ENCODE results near the gene CHST9.
"Not testable (repeated sequence)": the region's sequence is repeated elsewhere in the genome, so short reads cannot be mapped to it uniquely, and the experiment has no call there.

The CHST9 gene

DNA sequence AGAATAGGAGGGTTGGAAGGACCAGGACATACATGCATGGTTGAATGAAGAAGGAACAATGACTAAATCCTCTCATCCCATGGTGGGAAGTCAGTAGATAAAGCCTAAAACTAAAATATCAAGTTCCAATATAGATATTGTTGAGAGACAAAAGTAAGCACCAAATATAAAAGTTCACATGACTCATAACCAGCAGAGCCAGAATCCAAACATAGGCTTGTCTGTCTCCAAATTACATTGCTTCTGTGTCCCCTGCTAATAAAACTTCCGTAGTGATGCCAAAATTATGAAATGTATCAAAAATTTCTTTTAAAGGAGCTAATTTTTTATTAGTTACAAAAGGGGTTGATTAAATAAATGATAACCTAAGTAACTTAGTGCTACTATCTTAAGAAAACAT is 19.7 kb downstream of the CHST9 start:
- no peak for DNase-seq

- no peak for DNase-seq
These were observed 20.2 kb downstream of the CHST9 start for GRCh38 chr18:27164905-27165304.

DNA sequence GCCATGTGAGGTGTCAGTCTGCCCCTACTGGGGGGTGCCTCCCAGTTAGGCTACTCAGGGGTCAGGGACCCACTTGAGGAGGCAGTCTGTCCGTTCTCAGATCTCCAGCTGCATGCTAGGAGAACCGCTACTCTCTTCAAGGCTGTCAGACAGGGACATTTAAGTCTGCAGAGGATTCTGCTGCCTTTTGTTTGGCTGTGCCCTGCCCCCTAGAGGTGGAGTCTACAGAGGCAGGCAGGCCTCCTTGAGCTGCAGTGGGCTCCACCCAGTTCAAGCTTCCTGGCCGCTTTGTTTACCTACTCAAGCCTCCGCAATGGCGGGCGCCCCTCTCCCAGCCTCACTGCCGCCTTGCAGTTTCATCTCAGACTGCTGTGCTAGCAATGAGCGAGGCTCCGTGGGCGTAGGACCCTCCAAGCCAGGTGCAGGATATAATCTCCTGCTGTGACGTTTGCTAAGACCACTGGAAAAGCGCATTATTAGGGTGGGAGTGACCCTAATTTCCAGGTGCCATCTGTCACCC is 21.9 kb downstream of the CHST9 start:
- DNase-seq = not testable (repeated sequence)

GRCh38 chr18:27149240-27149639 is 35.9 kb downstream of the CHST9 start:
- not testable (repeated sequence) for DNase-seq

DNA sequence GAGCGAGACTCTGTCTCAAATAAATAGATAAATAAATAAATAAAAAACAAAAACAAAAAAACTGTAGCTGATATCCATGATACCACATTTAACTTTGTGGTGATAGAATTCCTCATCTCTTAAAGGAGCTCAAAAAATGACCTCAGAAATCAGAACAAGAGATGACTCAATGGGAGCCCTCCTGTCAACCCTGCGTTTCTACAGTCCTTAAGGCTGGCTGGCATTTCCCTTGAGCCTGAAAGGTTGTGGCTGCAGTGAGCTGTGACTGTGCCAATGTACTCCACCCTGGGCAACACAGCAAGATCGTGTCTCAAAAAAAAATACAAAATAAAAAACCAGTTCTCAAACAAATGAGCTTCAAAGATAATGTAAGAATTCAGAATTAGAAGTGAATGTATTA is 40.4 kb downstream of the CHST9 start:
- DNase-seq = no peak

GRCh38 chr18:27143580-27144287 is 41.4 kb downstream of the CHST9 start:
- no peak for DNase-seq

DNA sequence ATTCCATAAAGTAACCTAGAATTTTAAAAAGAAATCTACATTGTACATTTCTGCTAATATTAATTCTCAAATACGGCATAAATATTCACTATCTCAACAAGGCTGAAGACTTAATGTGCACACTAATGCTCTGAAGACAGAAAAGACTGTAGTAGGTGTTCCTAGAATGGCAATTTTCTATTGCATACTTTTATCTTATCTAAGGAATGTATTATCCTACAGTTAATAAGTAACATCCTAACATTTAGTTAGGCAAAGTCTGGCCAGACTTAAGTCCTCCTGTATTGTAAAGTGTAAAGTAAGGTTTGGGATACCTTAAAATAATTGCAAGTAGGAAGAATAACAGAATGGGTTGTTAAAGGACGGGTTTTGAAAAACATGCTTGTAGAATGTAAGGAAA is 42.2 kb downstream of the CHST9 start:
- DNase-seq = no peak

DNA sequence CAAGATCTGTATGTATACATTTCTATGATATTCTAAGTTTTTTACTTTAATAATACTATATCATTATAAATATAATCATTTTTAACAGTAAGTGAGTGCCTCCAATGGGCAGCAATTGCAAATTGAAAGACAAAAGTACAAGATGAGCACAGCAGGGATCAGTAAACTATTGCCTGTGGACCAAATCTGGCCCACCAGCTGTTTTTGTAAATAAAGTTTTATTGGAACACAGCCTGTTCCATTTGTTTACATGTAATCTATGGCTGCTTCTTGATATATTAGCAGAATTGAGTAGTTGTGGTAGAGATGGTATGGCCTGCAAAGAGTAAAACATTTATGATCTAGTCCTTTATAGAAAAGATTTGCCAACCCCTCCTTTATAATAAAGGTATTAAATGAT is 43.2 kb downstream of the CHST9 start:
- no peak for DNase-seq

- no peak for DNase-seq
These were observed 47.0 kb downstream of the CHST9 start for GRCh38 chr18:27138079-27138478.

- no peak for DNase-seq
These were observed 48.9 kb downstream of the CHST9 start for GRCh38 chr18:27136208-27136535.

DNA sequence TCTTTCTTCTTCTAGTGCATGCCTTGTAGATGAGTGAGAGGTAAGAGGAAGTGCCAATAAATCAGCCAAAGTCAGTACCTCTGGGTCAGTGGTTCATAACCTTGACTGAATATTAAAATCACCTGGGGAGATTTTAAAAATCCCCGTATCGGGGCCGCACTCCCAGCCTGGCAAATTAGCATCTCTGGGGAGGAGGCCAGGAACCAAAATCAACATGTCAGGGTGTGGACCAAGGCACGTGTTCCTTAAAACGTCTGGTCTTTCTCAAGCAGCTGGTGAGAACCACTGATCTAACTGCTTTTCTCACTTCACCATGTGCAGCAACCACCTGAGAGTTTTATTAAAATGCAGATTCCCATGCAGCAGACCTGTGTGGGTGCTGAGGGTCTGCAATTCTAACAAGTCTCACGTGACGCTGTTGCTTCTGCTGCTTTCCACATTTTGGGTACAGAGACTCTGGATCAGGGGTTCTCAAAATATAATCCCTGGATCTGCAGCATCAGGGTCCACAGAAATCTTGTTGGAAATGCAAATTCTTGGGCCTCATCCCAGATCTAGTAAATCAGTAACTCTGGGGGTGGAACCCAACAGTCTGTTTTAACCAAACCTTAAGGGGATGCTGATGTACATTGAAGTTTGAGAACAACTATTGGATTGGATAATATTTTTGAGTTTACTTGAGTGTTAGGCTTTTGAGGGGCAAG is 49.5 kb downstream of the CHST9 start:
- DNase-seq = no peak

GRCh38 chr18:27130065-27130630 is 55.0 kb downstream of the CHST9 start:
- DNase-seq = no peak

DNA sequence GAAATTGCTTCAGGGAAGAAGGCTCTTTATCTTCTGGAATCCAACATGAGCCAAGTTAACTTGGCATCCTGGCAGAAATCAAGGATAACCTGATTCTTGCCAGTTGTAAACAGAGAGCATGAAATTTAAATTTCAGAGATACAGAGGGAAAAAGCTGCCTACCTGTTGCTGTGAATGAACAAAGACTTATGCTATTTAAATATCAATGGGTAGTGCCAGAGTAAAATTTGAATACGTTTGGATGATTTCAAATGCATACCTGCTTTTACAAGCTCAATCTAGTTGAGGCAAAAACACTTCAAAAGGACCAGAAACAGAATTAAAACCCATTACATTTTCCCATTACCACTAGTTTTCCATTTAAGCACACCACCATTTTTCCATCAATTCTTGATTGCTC is 60.9 kb downstream of the CHST9 start:
- no peak for DNase-seq

DNA sequence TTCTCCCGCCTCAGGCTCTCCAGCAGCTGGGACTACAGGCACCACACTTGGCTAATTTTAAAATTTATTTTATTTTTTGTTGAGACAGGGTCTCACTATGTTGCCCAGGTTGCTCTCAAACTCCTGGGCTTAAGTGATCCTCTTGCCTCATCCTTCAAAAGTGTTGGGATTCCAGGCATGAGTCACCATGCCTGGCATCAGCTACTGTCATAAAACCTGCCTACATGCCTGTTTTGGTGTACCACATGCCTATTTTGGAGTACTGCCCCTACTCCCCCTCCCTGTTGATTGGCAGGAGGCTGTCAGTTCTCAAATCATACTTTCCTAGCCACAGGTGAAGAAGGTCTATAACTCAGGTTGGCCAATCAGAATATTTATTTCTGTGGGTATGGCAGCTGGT is 64.0 kb downstream of the CHST9 start:
- DNase-seq = no peak

GRCh38 chr18:27120246-27120645 is 64.9 kb downstream of the CHST9 start:
- no peak for DNase-seq

DNA sequence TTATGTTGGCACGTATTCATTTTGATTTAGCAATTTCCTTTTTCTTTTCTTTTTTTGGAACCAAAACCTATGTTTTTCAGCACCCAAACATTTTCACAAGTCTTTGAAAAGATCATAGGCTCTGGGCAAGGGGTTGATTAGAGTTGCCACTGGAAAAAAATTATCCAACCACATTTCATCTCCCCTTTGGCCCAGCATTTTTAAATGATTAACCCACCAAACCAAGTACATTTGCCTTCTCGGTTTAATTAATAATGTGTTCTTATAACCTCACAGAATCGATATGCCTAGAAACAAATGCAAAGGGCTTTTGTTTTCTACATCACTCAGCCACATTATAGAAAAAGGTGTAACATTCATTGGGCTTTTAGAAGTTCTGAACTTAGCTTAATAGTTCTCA is 66.1 kb downstream of the CHST9 start:
- DNase-seq = no peak

DNA sequence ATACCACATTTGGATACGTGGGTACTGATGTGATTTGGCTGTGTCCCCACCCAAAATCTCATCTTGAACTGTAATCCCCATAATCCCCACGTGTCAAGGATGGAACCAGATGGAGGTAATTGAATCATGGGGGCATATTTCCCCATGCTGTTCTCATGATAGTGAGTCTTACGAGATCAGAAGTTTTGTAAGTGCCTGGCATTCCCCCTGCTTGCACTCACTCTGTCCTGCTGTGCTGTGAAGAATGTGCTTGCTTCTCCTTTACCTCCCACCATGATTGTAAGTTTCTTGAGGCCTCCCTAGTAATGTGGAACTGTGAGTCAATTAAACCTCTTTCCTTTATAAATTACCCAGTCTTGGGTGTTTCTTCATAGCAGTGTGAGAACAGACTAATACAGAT is 70.3 kb downstream of the CHST9 start:
- no peak for DNase-seq

DNA sequence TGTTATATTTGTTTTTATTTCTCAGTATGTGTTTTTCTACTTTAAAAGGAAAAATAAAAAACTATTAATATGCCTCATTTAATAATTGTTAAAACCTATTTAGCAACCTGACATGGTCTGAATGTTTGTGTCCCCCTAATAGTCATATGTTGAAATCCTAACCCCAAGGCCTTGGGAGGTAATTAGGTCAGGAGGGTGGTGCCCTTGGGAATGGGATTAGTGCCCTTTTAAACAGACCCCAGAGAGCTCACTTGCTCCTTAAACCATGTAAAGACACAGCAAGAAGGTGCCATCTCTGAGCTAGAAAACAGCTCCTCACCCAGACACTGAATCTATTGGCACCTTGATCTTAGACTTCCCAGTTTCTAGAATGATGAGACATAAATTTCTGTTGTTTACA is 71.8 kb downstream of the CHST9 start:
- DNase-seq = no peak

DNA sequence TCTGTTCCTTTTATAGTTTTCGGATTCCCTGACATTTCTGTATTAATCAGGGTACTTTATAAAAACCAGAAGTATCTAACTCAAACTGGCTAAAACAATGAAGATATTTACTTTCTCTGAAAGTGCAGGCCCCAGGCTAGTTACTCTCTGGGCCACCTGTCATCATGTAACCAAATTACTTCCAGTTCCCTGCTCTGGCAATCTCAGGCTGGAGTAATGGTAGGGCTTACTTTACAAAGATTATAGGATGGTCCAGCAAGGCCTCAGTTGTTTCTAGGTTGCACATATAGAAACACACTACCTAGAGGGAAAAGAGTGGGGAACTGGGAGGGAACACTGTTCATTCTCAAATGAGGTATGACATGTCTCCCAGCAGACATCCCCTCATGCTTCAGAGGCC is 74.8 kb downstream of the CHST9 start:
- DNase-seq = no peak

DNA sequence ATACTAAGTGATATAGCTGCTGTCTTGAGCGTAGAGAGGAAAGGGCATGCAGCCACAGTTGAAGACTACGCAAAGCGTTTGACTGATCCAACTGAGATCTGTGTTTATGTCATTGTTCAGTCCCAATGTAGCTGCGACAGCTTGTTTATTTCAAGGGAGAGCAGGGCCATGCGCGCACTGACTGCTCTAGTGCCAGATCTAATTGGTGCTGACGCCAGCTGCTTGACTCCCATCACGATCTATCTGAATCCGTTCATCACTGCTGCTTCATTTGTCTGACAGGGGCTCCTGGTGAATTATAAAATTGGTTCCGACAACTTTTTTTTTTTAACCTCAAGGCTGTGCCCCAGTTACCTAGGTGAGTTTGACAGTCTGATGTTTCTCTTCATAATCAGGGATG is 75.7 kb downstream of the CHST9 start:
- DNase-seq = no peak

DNA sequence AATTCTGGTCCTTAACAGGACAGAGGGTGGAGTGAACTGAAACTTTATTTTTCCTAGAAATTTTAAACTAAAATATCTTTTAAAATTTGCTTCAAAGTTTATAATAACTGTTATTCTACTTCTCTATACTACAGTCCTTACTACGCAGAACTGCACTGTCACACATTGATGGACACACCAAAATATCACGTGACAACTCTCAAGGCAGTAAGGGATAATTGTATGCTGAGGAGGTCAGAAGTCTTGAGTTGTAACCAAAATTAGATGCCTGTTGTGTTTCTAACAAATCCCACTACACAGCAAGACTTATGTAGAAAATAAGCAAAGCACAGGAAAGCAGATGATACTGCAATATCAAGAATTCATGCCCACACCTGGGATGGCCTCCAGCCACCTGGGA is 76.3 kb downstream of the CHST9 start:
- DNase-seq = no peak

GRCh38 chr18:27104743-27105142 is 80.4 kb downstream of the CHST9 start:
- DNase-seq = no peak

DNA sequence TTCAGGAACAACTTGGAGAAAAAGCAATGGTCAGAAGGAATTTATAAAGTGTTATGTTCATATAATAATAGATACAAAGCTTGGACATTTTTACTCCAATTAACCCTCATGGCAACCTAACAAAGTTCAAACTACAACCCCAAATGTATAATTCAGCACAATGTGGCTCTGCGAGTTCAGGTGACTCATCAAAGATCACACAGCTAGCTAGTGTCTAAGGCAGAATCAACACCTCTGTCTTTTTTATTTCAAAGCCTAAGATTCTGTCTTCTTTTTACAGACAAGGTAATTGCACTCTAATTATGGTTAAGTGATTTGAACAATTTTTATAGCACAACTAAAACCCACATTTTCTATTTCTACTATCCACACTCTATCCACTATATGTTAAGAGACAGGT is 90.5 kb downstream of the CHST9 start:
- no peak for DNase-seq

- DNase-seq = not testable (repeated sequence)
These were observed 91.8 kb downstream of the CHST9 start for GRCh38 chr18:27093290-27093689.
